Breast epithelium (tissue), 4 donors: Measurements from ENCODE around the gene TCN1. TPM values are rescaled to one million over a fixed set of nuclear protein-coding genes. Genes with fewer than 3 reads are reported as not detected.

Source experiments
- DNase-seq, 2 donors: peaks; one replicate each; pipeline ENCODE4 v3.0.0-alpha.2; 2019; ENCODE audit warnings: low spot score in 2 of 2
- H3K27ac ChIP-seq, 2 donors: fragments of 200-600 bp; sonication (generic) in 1 of 2; one replicate each; pipeline ENCODE4 v1.5.1; 2016 to 2019; ENCODE audit warnings: mild to moderate bottlenecking in 1 of 2
- H3K27me3 ChIP-seq, 2 donors: fragments of 200-600 bp; sonication (generic) in 1 of 2; one replicate each; pipeline versions ENCODE4 v1.5.1 to v1.6.0; 2017 to 2019; ENCODE audit warnings: control low read depth in 1 of 2, mild to moderate bottlenecking in 1 of 2
- H3K36me3 ChIP-seq: fragments of 200-600 bp; one replicate; pipeline ENCODE4 v1.5.1; 2019
- H3K4me1 ChIP-seq, 2 donors: fragments of 200-600 bp; sonication (generic); one replicate each; pipeline ENCODE4 v1.5.1; 2016 to 2019; ENCODE audit warnings: control low read depth in 1 of 2
- H3K4me3 ChIP-seq, 3 donors: fragments of 200-600 bp; sonication (generic); 1 replicate in 2 of 3; 2 replicates in 1 of 3; pipeline ENCODE4 v1.5.1; 2016 to 2019; ENCODE audit warnings: mild to moderate bottlenecking in 3 of 3, moderate library complexity in 2 of 3
- H3K9me3 ChIP-seq, 2 donors: fragments of 200-600 bp; sonication (generic) in 1 of 2; one replicate each; pipeline ENCODE4 v1.5.1; 2016 to 2019; ENCODE audit warnings: control low read depth in 1 of 2
- CTCF ChIP-seq, 3 donors: fragments of 450-650 bp; IDR thresholded peaks; one replicate each; pipeline ENCODE4 v1.5.1; 2016 to 2017; ENCODE audit warnings: antibody characterized with exemption in 3 of 3, mild to moderate bottlenecking in 3 of 3, moderate library complexity in 3 of 3
- POLR2A ChIP-seq: fragments of 450-650 bp; IDR thresholded peaks from one replicate; pipeline ENCODE4 v1.6.1; 2016; ENCODE audit warnings: antibody characterized with exemption, mild to moderate bottlenecking, moderate library complexity
- POLR2AphosphoS5 ChIP-seq, 3 donors: sonication (generic); formaldehyde crosslinking; IDR thresholded peaks; one replicate each; pipeline ENCODE4 v1.6.1; 2017; ENCODE audit warnings: antibody characterized with exemption in 3 of 3
- intact Hi-C: fragments of 100-400 bp; cut with DNase I; formaldehyde crosslinking; loops from one replicate; pipeline ENCODE4 v1.15.1; 2023; ENCODE audit warnings: low total_unique reads
- total RNA-seq, 3 donors: library from RNA; depleted of rRNA; stranded (reverse); fragments of >200 nt; gene quantifications; one replicate each; pipeline ENCODE4 v1.1.0, GENCODE V29; 2016

TCN1 gene
- total RNA-seq, 3 donors from 2014 or later = 45.6 to 112 TPM; not detected in 1

GRCh38 chr11:59872076-59872475 lies 5.8 kb upstream of the TCN1 start:
- TF ChIP-seq POLR2A (no peak), CTCF (IDR thresholded peaks at IDR 0.05) (no peak), POLR2AphosphoS5 (IDR thresholded peaks at IDR 0.05) (no peak)
- no peaks in the 10 kb centered on the region for H3K4me1 ChIP-seq
- no peaks in the 10 kb centered on the region for H3K9me3 ChIP-seq
- DNase-seq = no peak
- intact Hi-C loops = no loop called here
- H3K27ac ChIP-seq = no peak overlapping the region
- no peak overlapping the region for H3K4me3 ChIP-seq
- H3K27me3 ChIP-seq = no peaks in the 10 kb centered on the region
- no peaks in the 10 kb centered on the region for H3K36me3 ChIP-seq

DNA sequence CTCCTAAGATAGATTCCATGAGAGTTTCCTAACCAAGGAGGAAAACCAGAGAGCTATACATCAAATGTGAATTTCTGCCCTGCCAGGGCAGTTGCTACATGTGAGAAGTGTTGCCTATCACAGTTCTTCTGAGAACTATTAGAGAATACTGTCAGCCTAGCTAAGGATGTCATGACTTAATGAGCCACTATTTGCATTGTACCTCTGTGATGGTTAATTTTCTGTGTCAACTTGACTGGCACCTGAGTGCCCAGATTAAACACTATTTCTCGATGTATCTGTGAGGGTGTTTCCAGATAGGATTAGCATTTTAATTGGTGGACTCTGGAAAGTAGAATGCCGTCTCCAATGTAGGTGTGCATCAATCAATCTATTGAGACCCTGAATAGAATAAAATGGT lies 1.7 kb upstream of the TCN1 start:
- no peak for DNase-seq
- Histone ChIP-seq H3K27me3 (no peaks in the 10 kb centered on the region), H3K4me3 (no peak overlapping the region), H3K9me3 (no peaks in the 10 kb centered on the region), H3K4me1 (no peaks in the 10 kb centered on the region), H3K27ac (no peak overlapping the region), H3K36me3 (no peaks in the 10 kb centered on the region)
- TF ChIP-seq POLR2AphosphoS5 (IDR thresholded peaks at IDR 0.05) (no peak), POLR2A (no peak), CTCF (IDR thresholded peaks at IDR 0.05) (no peak)
- intact Hi-C loops = no loop called here

- no peak overlapping the region for H3K4me3 ChIP-seq
- peak overlapping the region in 1 of 2 donors; percentile 72 for H3K27ac ChIP-seq
- TF ChIP-seq POLR2AphosphoS5 (IDR thresholded peaks at IDR 0.05) (no peak), CTCF (IDR thresholded peaks at IDR 0.05) (no peak)
- H3K36me3 ChIP-seq = no peaks in the 10 kb centered on the region
- no peaks in the 10 kb centered on the region for H3K27me3 ChIP-seq
- intact Hi-C loops = no loop called here
- H3K4me1 ChIP-seq = no peaks in the 10 kb centered on the region
- no peaks in the 10 kb centered on the region for H3K9me3 ChIP-seq
- DNase-seq = no peak
These were observed 549 bp upstream of the TCN1 start for GRCh38 chr11:59866836-59867235.

- Histone ChIP-seq H3K27ac (peak overlapping the region; percentile 72 to 74), H3K27me3 (no peaks in the 10 kb centered on the region), H3K4me3 (no peak overlapping the region), H3K36me3 (no peaks in the 10 kb centered on the region), H3K4me1 (no peaks in the 10 kb centered on the region), H3K9me3 (no peaks in the 10 kb centered on the region)
- no peak for DNase-seq
- intact Hi-C loops = no loop called here
- TF ChIP-seq POLR2AphosphoS5 (IDR thresholded peaks at IDR 0.05) = no peak
- no peak for TF ChIP-seq CTCF (IDR thresholded peaks at IDR 0.05)
These were observed 1.3 kb downstream of the TCN1 start for GRCh38 chr11:59865031-59865430.

DNA sequence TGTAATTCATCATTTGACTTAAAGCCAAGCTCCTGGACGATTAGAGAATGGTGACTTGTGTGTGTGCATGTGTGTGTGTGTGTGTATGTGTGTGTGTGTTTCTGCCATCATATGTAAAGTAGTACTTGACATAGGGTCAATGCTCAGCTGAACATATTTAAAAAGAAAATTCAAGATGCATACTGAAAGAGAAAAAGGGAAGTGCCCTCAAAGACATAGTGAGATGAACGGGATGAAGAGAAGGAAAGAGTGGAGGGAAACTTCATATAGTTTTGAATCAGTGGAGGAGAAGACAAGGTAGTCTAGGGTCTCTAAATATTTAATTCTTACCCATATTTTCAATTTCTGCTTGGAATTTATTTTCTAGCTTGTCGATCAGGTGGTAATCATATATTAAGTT lies 4.0 kb downstream of the TCN1 start:
- H3K4me3 ChIP-seq = no peak overlapping the region
- H3K36me3 ChIP-seq = no peaks in the 10 kb centered on the region
- no peak for TF ChIP-seq CTCF (IDR thresholded peaks at IDR 0.05)
- no peak for TF ChIP-seq POLR2A
- no peak for TF ChIP-seq POLR2AphosphoS5 (IDR thresholded peaks at IDR 0.05)
- H3K4me1 ChIP-seq = no peaks in the 10 kb centered on the region
- intact Hi-C loops = no loop called here
- no peaks in the 10 kb centered on the region for H3K9me3 ChIP-seq
- no peak overlapping the region for H3K27ac ChIP-seq
- no peaks in the 10 kb centered on the region for H3K27me3 ChIP-seq
- DNase-seq = no peak
